ENCODE data around the gene ADH7.
"Not testable (repeated sequence)": the region's sequence is repeated elsewhere in the genome, so short reads cannot be mapped to it uniquely, and the experiment has no call there.

Gene ADH7

GRCh38 chr4:99379571-99379970 is 55.6 kb downstream of the ADH7 start:
- no peak for DNase-seq (ENCODE audit: low read depth, low spot score)

GRCh38 chr4:99378876-99379275 is 56.3 kb downstream of the ADH7 start:
- DNase-seq (ENCODE audit: low read depth, low spot score): no peak

- not testable (repeated sequence) for DNase-seq (ENCODE audit: low read depth, low spot score)
These were observed 57.8 kb downstream of the ADH7 start for GRCh38 chr4:99377341-99377740.

- DNase-seq (ENCODE audit: low read depth, low spot score): not testable (repeated sequence)
These were observed 62.7 kb downstream of the ADH7 start for GRCh38 chr4:99372464-99372863.

- DNase-seq (ENCODE audit: low read depth, low spot score): not testable (repeated sequence)
These were observed 67.3 kb downstream of the ADH7 start for GRCh38 chr4:99367817-99368216.

- no peak for DNase-seq (ENCODE audit: low read depth, low spot score)
These were observed 68.7 kb downstream of the ADH7 start for GRCh38 chr4:99366491-99366890.

- no peak for DNase-seq (ENCODE audit: low read depth, low spot score)
These were observed 72.4 kb downstream of the ADH7 start for GRCh38 chr4:99362768-99363167.
